Activated CD4-positive, CD25-positive, alpha-beta regulatory T cell (primary cell): ENCODE measurements around the gene TMEM245.
"Not testable (repeated sequence)": the region's sequence is repeated elsewhere in the genome, so short reads cannot be mapped to it uniquely, and the experiment has no call there.

Source experiments
- DNase-seq, 4 experiments: peaks; one replicate each; lab custom pipeline; 2025; lab: John Stamatoyannopoulos, UW

TMEM245 gene

DNA sequence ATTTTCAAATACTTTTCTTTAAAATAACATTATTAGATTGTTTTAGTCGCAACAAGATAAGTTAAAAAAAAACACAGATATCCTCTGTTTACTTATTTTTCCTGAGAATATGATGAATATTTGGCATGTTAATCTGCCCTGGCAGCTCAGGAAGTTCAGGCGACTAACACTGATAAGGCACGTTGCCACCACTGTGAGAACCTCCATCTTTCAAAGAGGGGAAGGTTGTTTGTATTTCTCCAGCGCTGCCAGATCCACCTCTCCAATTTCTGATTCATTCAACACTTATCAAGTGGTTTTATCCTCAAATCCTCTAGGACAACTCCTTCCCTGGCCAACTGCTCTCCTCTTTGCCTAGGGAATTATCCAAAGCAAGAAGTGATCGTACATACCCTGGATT, 128.3 kb downstream of the TMEM245 start:
- DNase-seq = no peak

DNA sequence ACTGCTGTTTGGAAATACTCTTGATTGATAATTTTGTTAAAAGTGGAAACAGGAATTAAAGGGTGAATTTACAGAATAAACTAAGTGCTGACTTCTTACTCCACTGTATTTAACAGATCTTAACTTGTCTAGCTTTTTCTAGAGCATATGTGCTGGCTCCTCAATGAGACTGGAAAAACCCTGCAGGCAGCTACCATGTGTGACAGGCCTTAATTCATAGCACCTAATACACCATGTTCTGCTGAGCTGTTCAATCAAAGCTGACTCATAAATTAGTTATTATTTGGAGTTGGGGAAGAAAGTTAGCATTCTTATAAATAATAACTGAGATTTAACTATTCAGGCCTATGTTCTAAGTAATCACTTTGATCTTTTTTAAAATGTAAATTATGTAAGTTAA, 135.9 kb downstream of the TMEM245 start:
- DNase-seq = no peak

DNA sequence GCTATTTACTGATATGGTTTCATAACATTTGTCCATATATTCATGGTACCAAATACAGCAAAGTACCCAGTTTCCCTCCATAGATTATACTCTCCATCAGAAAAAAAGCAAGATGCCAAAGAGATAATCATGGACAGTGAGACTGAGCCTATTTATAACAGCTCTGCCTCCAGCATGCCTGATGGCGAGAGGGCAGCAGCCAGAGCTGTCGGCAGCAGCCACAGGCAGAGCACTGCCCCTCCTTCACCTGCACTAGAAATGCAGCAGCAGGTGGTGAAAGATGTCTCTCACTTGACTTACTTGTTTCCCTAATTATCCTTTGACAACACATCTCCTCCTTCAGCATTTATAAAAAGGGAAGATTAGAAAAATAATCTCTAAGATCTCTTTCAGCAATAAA, 138.9 kb downstream of the TMEM245 start:
- no peak for DNase-seq

DNA sequence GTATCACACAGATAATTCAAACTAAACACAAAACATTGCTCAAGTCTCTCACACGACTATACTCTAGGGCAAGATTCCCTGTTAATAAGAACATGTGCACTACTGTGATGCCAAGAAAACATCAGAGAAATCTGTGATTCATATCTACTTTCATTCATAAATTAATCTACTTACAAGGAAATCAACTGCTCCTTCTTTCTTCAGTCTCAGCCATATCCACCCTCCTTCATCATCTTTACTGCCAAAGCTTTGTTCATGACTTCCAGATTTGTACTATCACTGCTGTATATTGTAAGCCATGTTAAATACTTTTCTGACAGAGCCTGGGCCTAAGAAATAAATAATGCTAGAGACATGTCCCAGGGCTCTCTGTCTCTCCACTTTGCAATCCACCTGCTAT, 141.5 kb downstream of the TMEM245 start:
- no peak for DNase-seq

DNA sequence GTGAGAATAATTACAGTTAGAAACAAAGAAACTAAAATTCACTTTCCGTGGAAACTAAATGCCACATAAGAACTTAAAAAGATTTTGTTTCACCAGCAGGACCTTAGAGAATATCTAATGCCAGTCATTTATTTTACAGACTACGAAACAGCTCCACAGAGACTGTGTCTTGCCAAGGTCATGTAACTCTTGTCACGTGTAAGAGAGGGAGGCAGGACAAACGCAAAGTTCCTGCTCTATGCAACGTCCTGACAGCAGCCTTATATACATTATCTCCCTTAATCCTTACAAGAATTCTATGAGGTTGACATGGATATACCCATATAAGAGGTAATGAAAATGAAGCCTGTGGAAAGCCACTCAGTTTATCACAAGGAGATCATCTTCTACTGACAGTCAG, 145.9 kb downstream of the TMEM245 start:
- DNase-seq = no peak

DNA sequence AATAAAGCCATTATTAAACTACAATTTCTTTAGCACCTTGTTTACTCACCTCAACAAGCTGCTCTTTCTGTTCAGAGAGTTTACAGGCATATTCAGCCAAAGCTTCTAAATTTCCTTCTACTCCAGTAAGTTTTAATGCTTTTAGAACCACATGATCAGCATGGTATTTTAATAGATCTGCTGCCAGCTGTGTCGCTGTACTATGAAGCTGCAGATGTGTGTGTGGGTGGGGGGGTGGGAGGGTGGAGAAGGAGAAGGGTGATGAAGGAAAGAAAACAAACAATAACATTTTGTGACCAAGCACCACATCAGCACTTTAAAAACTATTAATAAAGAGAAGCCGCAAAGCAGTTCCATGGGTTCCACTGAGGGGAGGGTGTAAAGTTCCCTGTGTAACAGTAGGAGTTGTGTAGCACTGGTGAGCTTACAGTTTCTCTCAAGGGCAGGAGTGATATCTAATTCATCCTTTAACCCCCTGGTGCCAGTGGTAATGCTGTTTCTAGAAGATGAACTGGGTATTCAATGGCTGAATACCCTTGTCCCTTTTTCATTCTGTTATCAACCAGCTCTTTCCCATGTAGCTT, 147.0 kb downstream of the TMEM245 start:
- DNase-seq = no peak

DNA sequence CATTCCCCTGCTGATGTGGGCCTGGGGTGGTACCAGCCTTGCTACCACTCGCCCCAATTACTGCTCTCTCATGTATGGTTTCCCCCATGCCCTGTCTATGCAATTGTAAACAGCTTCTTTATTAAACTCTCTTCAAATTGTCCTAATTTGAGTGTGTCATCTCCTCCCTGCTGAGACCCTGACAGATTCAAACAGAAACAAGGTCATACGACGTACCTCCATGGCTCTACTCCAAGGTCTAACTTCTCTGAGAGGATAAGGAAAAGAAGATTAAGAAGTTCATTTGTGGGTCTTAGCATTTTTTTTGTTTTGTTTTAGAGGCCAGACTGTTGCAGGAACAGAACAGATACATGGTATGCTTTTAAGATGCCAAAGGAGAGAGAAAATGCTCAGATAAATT, 147.6 kb downstream of the TMEM245 start:
- DNase-seq = no peak

DNA sequence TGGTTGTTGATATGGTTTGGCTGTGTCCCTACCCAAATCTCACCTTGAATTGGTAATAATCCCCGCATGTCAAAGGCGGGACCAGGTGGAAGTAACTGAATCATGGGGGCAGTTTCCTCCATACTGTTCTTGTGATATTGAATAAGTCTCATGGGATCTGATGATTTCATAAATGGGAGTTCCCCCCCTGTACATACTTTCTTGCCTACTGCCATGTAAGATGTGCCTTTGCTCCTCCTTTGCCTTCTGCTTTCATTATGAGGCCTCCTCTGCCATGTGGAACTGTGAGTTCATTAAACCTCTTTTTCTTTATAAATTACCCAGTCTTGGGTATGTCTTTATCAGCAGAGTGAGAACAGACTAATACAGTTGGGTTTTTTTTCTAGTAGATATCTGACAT, 148.4 kb downstream of the TMEM245 start:
- not testable (repeated sequence) for DNase-seq

DNA sequence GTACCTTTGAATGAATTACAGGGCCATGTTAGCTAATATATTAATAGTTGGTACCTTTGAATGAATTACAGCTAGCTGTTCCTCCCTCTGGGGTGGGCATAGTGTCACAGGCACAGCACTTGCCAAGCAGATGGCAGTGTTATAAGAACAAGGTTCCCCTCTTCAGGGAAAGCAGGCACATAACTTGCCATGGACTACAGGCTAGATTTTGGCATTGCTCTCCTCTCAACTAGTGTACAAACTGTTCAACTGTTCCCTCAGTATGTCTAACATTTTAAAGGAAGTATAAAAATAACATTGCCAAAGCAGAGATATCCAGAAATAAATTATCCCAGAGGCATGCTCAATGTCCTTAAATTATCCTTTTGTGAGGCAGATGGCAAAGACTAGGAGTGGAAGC, 151.8 kb downstream of the TMEM245 start:
- no peak for DNase-seq
